K562 (cell line): ENCODE results near the gene SRRM5. TPM values are rescaled to one million over a fixed set of nuclear protein-coding genes. Genes with fewer than 3 reads are reported as not detected.

Experiments used
- ATAC-seq: fragments of 200-7000 bp; cut with Tn5 transposase; 3 replicates; pipeline ENCODE4 v1.9.1; 2020; ENCODE audit warnings: moderate library complexity
- BruUV-seq: library from RNA; stranded (reverse); fragments of 400-500 nt; replicated peaks from 2 replicates; lab custom pipeline; 2021; lab: Mats Ljungman, UMichigan
- CTCF ChIA-PET: fragments of 300-600 bp; formaldehyde crosslinking; extraction: SDS; loops from one replicate; lab custom pipeline; 2021; ENCODE audit warnings: low intra/inter-chr PET ratio; lab: Yijun Ruan, JAX
- POLR2A ChIA-PET: fragments of 300-600, 350-650 bp; sonication (Branson Sonifier 250); formaldehyde crosslinking; extraction: SDS; loops from one replicate; lab custom pipeline; 2021; ENCODE audit warnings: antibody characterized with exemption, inconsistent platforms; lab: Yijun Ruan, JAX
- DNase-seq, 4 experiments: peaks; one replicate each; pipeline versions ENCODE4 v3.0.0 to v3.0.0-alpha.2; 2011 to 2018; ENCODE audit warnings: low spot score in 3 of 4, mixed read lengths in 3 of 4; ENCODE audit errors: extremely low read depth in 1 of 4
- FAIRE-seq: peaks from 2 replicates; lab custom pipeline; 2011; peaks lifted over from hg19 to GRCh38; lab: Jason Lieb, UNC
- H2AFZ ChIP-seq: 2 replicates; pipeline ENCODE4 v1.6.0; 2011; ENCODE audit warnings: low read depth, low read length, control low read depth, inconsistent platforms
- H3K27ac ChIP-seq: fragments of 200-600 bp; 3 replicates; pipeline ENCODE4 v1.8.0; 2011; ENCODE audit warnings: low read depth, mild to moderate bottlenecking, control low read depth, inconsistent platforms, low read length, moderate library complexity, mixed read lengths; ENCODE audit errors: extremely low read depth
- H3K27me3 ChIP-seq, 2 experiments: fragments of 300-600 bp in 1 of 2; 2 replicates in 1 of 2; 3 replicates in 1 of 2; pipeline versions ENCODE4 v1.6.0 to v1.8.0; 2011; ENCODE audit warnings: inconsistent platforms in 2 of 2, low read length in 2 of 2, mild to moderate bottlenecking in 1 of 2, mixed read lengths in 1 of 2, moderate library complexity in 1 of 2; ENCODE audit not compliant: control insufficient read depth in 2 of 2, insufficient read depth in 2 of 2
- H3K36me3 ChIP-seq: fragments of 300-600 bp; 3 replicates; pipeline ENCODE4 v1.8.0; 2011; ENCODE audit warnings: mild to moderate bottlenecking, low read length, inconsistent platforms; ENCODE audit not compliant: control insufficient read depth, insufficient read depth
- H3K4me1 ChIP-seq, 2 experiments: fragments of 200-600 bp in 1 of 2; replicated peaks in 1 of 2; 2 replicates in 1 of 2; 3 replicates in 1 of 2; pipeline versions ENCODE4 v1.5.1 to v1.8.0; 2011; ENCODE audit warnings: inconsistent platforms in 2 of 2, low read length in 2 of 2, mild to moderate bottlenecking in 1 of 2, mixed read lengths in 1 of 2, moderate library complexity in 1 of 2; ENCODE audit not compliant: control insufficient read depth in 2 of 2, insufficient read depth in 2 of 2
- H3K4me2 ChIP-seq: 2 replicates; pipeline ENCODE4 v1.6.1; 2011; ENCODE audit warnings: low read length, control low read depth, inconsistent platforms, mixed read lengths; ENCODE audit not compliant: insufficient read depth
- H3K4me3 ChIP-seq: fragments of 200-600 bp; sonication (generic), shearing (Covaris generic); 2 replicates; pipeline ENCODE4 v1.5.1; 2016; ENCODE audit warnings: control low read depth, inconsistent platforms
- H3K79me2 ChIP-seq: fragments of 200-600 bp; 3 replicates; pipeline ENCODE4 v1.8.0; 2011; ENCODE audit warnings: low read length, inconsistent platforms; ENCODE audit not compliant: control insufficient read depth, insufficient read depth
- H3K9ac ChIP-seq, 2 experiments: 2 replicates each; pipeline versions ENCODE4 v1.6.0 to v1.6.1; 2011; ENCODE audit warnings: low read depth in 2 of 2, low read length in 2 of 2, control low read depth in 1 of 2, inconsistent platforms in 1 of 2, mild to moderate bottlenecking in 1 of 2, mixed read lengths in 1 of 2; ENCODE audit not compliant: insufficient read depth in 1 of 2
- H3K9me1 ChIP-seq: one replicate; pipeline ENCODE4 v1.6.0; 2011; ENCODE audit warnings: inconsistent platforms, mild to moderate bottlenecking, low read length, moderate library complexity; ENCODE audit not compliant: control insufficient read depth, insufficient read depth
- H3K9me3 ChIP-seq: replicated peaks from 2 replicates; pipeline ENCODE4 v1.5.1; 2011; ENCODE audit warnings: low read depth, low read length, inconsistent platforms; ENCODE audit not compliant: control insufficient read depth, insufficient read depth
- H4K20me1 ChIP-seq: replicated peaks from 2 replicates; pipeline ENCODE4 v1.6.1; 2011; ENCODE audit warnings: low read length, inconsistent platforms, mixed read lengths; ENCODE audit not compliant: control insufficient read depth, insufficient read depth
- MIER1 ChIP-seq: fragments of 450-650 bp; IDR thresholded peaks from 2 replicates; pipeline ENCODE4 v1.6.1; 2016; ENCODE audit warnings: antibody characterized with exemption, mild to moderate bottlenecking, low read depth
- MTA2 ChIP-seq: fragments of 450-650 bp; IDR thresholded peaks from 2 replicates; pipeline ENCODE4 v1.6.1; 2016; ENCODE audit warnings: low read depth
- POLR2G ChIP-seq: fragments of 200-400 bp; formaldehyde crosslinking; IDR thresholded peaks from 2 replicates; pipeline ENCODE4 v1.6.1; 2017; ENCODE audit warnings: low read depth, mild to moderate bottlenecking, antibody characterized with exemption, low read length, moderate library complexity
- ZNF133 ChIP-seq: fragments of 250-450 bp; sonication (Bioruptor Pico); IDR thresholded peaks from 2 replicates; pipeline ENCODE4 v1.4.0; 2020; ENCODE audit warnings: mild to moderate bottlenecking
- whole genome bisulfite sequencing: fragments of 100-300 bp; shearing (Covaris generic); methylation state at CpG from one replicate; pipeline ENCODE4 v1.1.6; 2016; ENCODE audit warnings: low coverage, mixed read lengths; ENCODE audit not compliant: insufficient coverage; ENCODE audit errors: missing lambda C conversion rate; 5-methylcytosine and 5-hydroxymethylcytosine counted together
- in situ Hi-C: fragments of 300-500 bp; cut with MboI; formaldehyde crosslinking; loops from 4 replicates; pipeline ENCODE4 v1.15.0; 2018; ENCODE audit warnings: inconsistent platforms, mixed read lengths
- intact Hi-C: fragments of 100-400 bp; cut with micrococcal nuclease; formaldehyde crosslinking; loops from 2 replicates; pipeline ENCODE4 v1.14.2; 2022
- polyA plus RNA-seq, 8 experiments: library from polyadenylated mRNA; depleted of rRNA in 4 of 8; stranded (reverse) in 5 of 8; unstranded in 3 of 8; fragments of >200 nt; fragmentation: Nextera tagmentation in 2 of 8; fragmentation: Illumina TruSeq in 1 of 8; extraction: Ambion mirVana in 2 of 8; extraction: Trizol in 1 of 8; gene quantifications; 2 replicates each; pipeline versions ENCODE4 v1.2.1 to v1.2.3, GENCODE V29; 2011 to 2014; ENCODE audit warnings: inconsistent platforms in 1 of 8, missing spikeins in 1 of 8
- total RNA-seq, 7 experiments: library from RNA; depleted of rRNA in 6 of 7; stranded (reverse); fragments of >200 nt in 6 of 7; fragmentation: Illumina TruSeq in 2 of 7; extraction: Trizol in 2 of 7; gene quantifications; 2 replicates each; pipeline versions ENCODE4 v1.2.1 to v1.2.3, GENCODE V29; 2011 to 2021; ENCODE audit warnings: low replicate concordance in 1 of 7
- TF ChIP-seq, protein P1 (sequence below): fragments of 250-450 bp; sonication (Bioruptor Pico); IDR thresholded peaks from 2 replicates; pipeline ENCODE4 v1.4.0; 2020; ENCODE audit warnings: mild to moderate bottlenecking
- TF ChIP-seq, protein P2 (sequence below): fragments of 250-450 bp; sonication (Bioruptor Pico); IDR thresholded peaks from 2 replicates; pipeline ENCODE4 v1.8.0; 2021; ENCODE audit warnings: moderate library complexity, mild to moderate bottlenecking, inconsistent platforms
- TF ChIP-seq, protein P3 (sequence below): fragments of 450-650 bp; IDR thresholded peaks from 2 replicates; pipeline ENCODE4 v1.6.1; 2016; ENCODE audit warnings: borderline replicate concordance
- TF ChIP-seq, protein P4 (sequence below), 3 experiments: fragments of 200-800 bp in 1 of 3; sonication (Bioruptor generic) in 1 of 3; sonication (generic) in 1 of 3; formaldehyde crosslinking in 1 of 3; IDR thresholded peaks; 2 replicates each; pipeline versions ENCODE4 v1.6.1 to v1.8.0; 2016 to 2022; ENCODE audit warnings: mild to moderate bottlenecking in 2 of 3, missing compliant biosample characterization in 2 of 3, missing genetic modification characterization in 2 of 3, missing genetic modification reagents in 1 of 3
- TF ChIP-seq, protein P5 (sequence below): fragments of 250-450 bp; sonication (Bioruptor Pico); IDR thresholded peaks from 2 replicates; pipeline ENCODE4 v1.4.0; 2020

The SRRM5 gene
- total and polyA plus RNA-seq, 9 of the 15 experiments (the other 6 are each of a cell fraction or from before 2014, with no cell fraction given): 0.09 to 0.45 (median 0.18) TPM; not detected in 2

DNA sequence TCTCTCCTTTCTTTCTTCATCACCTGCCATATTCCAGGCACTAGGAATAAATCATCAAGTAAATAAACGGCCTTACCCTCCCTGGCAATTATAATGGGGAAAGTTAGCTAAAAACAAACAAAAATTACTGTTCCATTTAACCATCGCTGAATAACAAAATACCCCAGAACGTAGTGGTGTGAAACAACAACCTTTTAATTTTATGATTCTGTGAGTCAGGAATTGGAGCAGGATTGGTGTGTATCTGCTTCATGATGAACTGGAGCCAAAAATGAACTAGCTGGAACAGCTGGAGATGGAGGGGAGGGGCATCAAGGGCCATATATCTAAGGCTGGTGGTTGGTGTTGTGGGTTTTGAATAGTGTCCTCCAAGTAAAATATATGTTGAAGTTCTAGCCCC, 31.4 kb downstream of the SRRM5 start:
- ChIA-PET POLR2A (no interaction called here), CTCF (no interaction called here)
- no peak for FAIRE-seq
- no peaks in the 10 kb centered on the region for H3K9me1 ChIP-seq
- 37% methylated on average over 3 of the region's 3 CpGs for WGBS
- BruUV-seq: no TSS peak
- no peak for ATAC-seq
- no peak overlapping the region for H3K9ac ChIP-seq
- no peaks in the 10 kb centered on the region for H3K79me2 ChIP-seq
- no peak overlapping the region for H3K4me2 ChIP-seq
- H3K4me1 ChIP-seq: peaks cover 9 to 16% of the 10 kb centered on the region in 2 experiments; a peak in 3 of 5 replicates
- DNase-seq: no peak
- peaks cover 6 to 7% of the 10 kb centered on the region in 2 experiments for H3K27me3 ChIP-seq
- no peaks in the 10 kb centered on the region for H4K20me1 ChIP-seq
- intact Hi-C loops: no loop called here
- no peaks in the 10 kb centered on the region for H3K36me3 ChIP-seq
- in situ Hi-C loops: no loop called here
- no peak overlapping the region for H3K4me3 ChIP-seq
- no peak overlapping the region for H2AFZ ChIP-seq
- no peaks in the 10 kb centered on the region; the same call in 1 of the 2 replicates for H3K9me3 ChIP-seq
- no peak overlapping the region for H3K27ac ChIP-seq
- TF ChIP-seq, protein P1, sequence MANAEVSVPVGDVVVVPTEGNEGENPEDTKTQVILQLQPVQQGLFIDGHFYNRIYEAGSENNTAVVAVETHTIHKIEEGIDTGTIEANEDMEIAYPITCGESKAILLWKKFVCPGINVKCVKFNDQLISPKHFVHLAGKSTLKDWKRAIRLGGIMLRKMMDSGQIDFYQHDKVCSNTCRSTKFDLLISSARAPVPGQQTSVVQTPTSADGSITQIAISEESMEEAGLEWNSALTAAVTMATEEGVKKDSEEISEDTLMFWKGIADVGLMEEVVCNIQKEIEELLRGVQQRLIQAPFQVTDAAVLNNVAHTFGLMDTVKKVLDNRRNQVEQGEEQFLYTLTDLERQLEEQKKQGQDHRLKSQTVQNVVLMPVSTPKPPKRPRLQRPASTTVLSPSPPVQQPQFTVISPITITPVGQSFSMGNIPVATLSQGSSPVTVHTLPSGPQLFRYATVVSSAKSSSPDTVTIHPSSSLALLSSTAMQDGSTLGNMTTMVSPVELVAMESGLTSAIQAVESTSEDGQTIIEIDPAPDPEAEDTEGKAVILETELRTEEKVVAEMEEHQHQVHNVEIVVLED (CRISPR knock-in tag): no peak
- TF ChIP-seq MIER1: no peak
- TF ChIP-seq, protein P2, sequence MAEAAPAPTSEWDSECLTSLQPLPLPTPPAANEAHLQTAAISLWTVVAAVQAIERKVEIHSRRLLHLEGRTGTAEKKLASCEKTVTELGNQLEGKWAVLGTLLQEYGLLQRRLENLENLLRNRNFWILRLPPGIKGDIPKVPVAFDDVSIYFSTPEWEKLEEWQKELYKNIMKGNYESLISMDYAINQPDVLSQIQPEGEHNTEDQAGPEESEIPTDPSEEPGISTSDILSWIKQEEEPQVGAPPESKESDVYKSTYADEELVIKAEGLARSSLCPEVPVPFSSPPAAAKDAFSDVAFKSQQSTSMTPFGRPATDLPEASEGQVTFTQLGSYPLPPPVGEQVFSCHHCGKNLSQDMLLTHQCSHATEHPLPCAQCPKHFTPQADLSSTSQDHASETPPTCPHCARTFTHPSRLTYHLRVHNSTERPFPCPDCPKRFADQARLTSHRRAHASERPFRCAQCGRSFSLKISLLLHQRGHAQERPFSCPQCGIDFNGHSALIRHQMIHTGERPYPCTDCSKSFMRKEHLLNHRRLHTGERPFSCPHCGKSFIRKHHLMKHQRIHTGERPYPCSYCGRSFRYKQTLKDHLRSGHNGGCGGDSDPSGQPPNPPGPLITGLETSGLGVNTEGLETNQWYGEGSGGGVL: no peak
- no peak for TF ChIP-seq ZNF133
- TF ChIP-seq, protein P3, sequence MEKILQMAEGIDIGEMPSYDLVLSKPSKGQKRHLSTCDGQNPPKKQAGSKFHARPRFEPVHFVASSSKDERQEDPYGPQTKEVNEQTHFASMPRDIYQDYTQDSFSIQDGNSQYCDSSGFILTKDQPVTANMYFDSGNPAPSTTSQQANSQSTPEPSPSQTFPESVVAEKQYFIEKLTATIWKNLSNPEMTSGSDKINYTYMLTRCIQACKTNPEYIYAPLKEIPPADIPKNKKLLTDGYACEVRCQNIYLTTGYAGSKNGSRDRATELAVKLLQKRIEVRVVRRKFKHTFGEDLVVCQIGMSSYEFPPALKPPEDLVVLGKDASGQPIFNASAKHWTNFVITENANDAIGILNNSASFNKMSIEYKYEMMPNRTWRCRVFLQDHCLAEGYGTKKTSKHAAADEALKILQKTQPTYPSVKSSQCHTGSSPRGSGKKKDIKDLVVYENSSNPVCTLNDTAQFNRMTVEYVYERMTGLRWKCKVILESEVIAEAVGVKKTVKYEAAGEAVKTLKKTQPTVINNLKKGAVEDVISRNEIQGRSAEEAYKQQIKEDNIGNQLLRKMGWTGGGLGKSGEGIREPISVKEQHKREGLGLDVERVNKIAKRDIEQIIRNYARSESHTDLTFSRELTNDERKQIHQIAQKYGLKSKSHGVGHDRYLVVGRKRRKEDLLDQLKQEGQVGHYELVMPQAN: no peak
- TF ChIP-seq, protein P4, sequence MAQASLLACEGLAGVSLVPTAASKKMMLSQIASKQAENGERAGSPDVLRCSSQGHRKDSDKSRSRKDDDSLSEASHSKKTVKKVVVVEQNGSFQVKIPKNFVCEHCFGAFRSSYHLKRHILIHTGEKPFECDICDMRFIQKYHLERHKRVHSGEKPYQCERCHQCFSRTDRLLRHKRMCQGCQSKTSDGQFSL (CRISPR knock-in tag; IDR thresholded peaks at IDR 0.05): no peak
- TF ChIP-seq, protein P4 (tag; IDR thresholded peaks at IDR 0.05): no peak
- TF ChIP-seq, protein P5, sequence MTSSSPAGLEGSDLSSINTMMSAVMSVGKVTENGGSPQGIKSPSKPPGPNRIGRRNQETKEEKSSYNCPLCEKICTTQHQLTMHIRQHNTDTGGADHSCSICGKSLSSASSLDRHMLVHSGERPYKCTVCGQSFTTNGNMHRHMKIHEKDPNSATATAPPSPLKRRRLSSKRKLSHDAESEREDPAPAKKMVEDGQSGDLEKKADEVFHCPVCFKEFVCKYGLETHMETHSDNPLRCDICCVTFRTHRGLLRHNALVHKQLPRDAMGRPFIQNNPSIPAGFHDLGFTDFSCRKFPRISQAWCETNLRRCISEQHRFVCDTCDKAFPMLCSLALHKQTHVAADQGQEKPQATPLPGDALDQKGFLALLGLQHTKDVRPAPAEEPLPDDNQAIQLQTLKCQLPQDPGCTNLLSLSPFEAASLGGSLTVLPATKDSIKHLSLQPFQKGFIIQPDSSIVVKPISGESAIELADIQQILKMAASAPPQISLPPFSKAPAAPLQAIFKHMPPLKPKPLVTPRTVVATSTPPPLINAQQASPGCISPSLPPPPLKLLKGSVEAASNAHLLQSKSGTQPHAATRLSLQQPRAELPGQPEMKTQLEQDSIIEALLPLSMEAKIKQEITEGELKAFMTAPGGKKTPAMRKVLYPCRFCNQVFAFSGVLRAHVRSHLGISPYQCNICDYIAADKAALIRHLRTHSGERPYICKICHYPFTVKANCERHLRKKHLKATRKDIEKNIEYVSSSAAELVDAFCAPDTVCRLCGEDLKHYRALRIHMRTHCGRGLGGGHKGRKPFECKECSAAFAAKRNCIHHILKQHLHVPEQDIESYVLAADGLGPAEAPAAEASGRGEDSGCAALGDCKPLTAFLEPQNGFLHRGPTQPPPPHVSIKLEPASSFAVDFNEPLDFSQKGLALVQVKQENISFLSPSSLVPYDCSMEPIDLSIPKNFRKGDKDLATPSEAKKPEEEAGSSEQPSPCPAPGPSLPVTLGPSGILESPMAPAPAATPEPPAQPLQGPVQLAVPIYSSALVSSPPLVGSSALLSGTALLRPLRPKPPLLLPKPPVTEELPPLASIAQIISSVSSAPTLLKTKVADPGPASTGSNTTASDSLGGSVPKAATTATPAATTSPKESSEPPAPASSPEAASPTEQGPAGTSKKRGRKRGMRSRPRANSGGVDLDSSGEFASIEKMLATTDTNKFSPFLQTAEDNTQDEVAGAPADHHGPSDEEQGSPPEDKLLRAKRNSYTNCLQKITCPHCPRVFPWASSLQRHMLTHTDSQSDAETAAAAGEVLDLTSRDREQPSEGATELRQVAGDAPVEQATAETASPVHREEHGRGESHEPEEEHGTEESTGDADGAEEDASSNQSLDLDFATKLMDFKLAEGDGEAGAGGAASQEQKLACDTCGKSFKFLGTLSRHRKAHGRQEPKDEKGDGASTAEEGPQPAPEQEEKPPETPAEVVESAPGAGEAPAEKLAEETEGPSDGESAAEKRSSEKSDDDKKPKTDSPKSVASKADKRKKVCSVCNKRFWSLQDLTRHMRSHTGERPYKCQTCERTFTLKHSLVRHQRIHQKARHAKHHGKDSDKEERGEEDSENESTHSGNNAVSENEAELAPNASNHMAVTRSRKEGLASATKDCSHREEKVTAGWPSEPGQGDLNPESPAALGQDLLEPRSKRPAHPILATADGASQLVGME: no peak
- TF ChIP-seq MTA2: no peak
- TF ChIP-seq POLR2G: no peak
